Erythroblast (primary cell): ENCODE measurements around the gene FAM53C.

Source experiments
- GATA1 ChIP-seq: IDR thresholded peaks from 2 replicates; pipeline ENCODE4 v1.6.1; 2011; ENCODE audit warnings: low read depth, mild to moderate bottlenecking, control low read depth, low read length, moderate library complexity
- POLR2A ChIP-seq: IDR thresholded peaks from 2 replicates; pipeline ENCODE4 v1.6.1; 2011; ENCODE audit warnings: mild to moderate bottlenecking, low read length

DNA sequence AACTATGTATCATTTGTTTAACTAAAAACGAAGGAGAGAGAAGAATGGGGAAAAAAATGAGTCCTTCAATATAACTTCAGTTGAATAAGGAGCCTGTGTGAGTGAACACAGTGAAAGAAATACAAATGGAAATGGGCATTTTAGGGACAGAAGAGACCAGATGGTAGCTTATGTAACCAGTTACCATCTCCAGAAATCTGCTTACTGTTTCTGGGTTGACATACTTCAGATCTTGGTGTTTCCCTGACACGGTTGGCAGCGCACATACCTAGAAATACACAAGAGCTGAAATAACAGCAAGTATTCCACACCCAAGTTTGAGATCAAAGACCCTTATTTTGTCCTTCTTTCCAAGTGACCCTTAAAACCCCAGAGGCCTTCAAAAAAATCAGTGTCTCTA, 48.8 kb upstream of the FAM53C start:
- no peak for TF ChIP-seq GATA1
- no peak for TF ChIP-seq POLR2A
